WTC11 (cell line): ENCODE data around the gene SLC25A38.

Experiments
- ATF3 ChIP-seq: sonication (generic); formaldehyde crosslinking; conservative IDR thresholded peaks from 2 replicates; pipeline ENCODE4 v1.8.1; 2022; ENCODE audit warnings: mild to moderate bottlenecking, missing genetic modification reagents
- ELF4 ChIP-seq: sonication (generic); formaldehyde crosslinking; IDR thresholded peaks from 2 replicates; pipeline ENCODE4 v1.8.1; 2022; ENCODE audit warnings: low read depth, mild to moderate bottlenecking, moderate library complexity, missing genetic modification reagents
- FOXK1 ChIP-seq: sonication (generic); formaldehyde crosslinking; IDR thresholded peaks from 2 replicates; pipeline ENCODE4 v1.8.0; 2022; ENCODE audit warnings: mild to moderate bottlenecking, moderate library complexity, missing genetic modification reagents
- JUN ChIP-seq: sonication (generic); formaldehyde crosslinking; IDR thresholded peaks from 2 replicates; pipeline ENCODE4 v1.8.0; 2023; ENCODE audit warnings: mild to moderate bottlenecking, missing genetic modification reagents
- SP1 ChIP-seq: sonication (generic); formaldehyde crosslinking; conservative IDR thresholded peaks from 2 replicates; pipeline ENCODE4 v1.8.1; 2022; ENCODE audit warnings: missing genetic modification reagents
- TF ChIP-seq, protein P1 (sequence below): sonication (generic); formaldehyde crosslinking; IDR thresholded peaks from 2 replicates; pipeline ENCODE4 v1.8.1; 2023; ENCODE audit warnings: mild to moderate bottlenecking, missing genetic modification reagents, moderate library complexity
- TF ChIP-seq, protein P2 (sequence below): fragments of 200-600 bp; IDR thresholded peaks from 2 replicates; pipeline ENCODE4 v1.8.0; 2022; ENCODE audit warnings: antibody characterized with exemption
- TF ChIP-seq, protein P3 (sequence below): sonication (generic); formaldehyde crosslinking; IDR thresholded peaks from 2 replicates; pipeline ENCODE4 v1.8.0; 2023; ENCODE audit warnings: missing genetic modification reagents
- TF ChIP-seq, protein P4 (sequence below): sonication (generic); formaldehyde crosslinking; IDR thresholded peaks from 2 replicates; pipeline ENCODE4 v1.8.0; 2022; ENCODE audit warnings: mild to moderate bottlenecking, missing genetic modification reagents
- TF ChIP-seq, protein P5 (sequence below): sonication (generic); formaldehyde crosslinking; IDR thresholded peaks from 2 replicates; pipeline ENCODE4 v1.8.0; 2022; ENCODE audit warnings: mild to moderate bottlenecking, missing genetic modification reagents
- TF ChIP-seq, protein P6 (sequence below): sonication (generic); formaldehyde crosslinking; IDR thresholded peaks from 2 replicates; pipeline ENCODE4 v1.8.1; 2022; ENCODE audit warnings: low read depth, missing genetic modification reagents, borderline replicate concordance

DNA sequence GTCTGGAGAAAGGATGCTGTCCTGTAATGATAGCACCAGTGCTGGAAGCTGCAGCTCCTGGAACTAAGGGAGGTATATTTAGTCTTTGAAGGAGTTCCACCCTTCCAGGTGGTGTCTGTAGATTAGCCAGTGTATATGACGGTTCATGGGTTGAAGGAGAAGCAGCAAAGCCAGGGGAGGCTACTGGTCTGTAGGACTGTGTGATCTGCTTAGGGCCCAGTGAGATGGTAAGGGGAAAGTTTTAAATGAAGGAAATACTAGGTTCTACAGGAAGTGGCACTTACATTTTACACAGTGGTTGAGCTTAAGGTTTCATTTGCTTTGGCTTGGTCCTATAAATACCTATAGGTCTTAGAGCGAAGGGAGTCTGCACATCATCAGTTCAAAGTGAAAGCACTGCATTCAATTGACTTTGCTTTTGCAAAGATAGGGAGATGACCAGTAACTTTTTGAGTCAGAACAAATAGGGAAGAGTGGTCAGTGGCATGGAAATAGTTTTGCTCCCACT lies 5.6 kb downstream of the SLC25A38 start:
- TF ChIP-seq, protein P1, sequence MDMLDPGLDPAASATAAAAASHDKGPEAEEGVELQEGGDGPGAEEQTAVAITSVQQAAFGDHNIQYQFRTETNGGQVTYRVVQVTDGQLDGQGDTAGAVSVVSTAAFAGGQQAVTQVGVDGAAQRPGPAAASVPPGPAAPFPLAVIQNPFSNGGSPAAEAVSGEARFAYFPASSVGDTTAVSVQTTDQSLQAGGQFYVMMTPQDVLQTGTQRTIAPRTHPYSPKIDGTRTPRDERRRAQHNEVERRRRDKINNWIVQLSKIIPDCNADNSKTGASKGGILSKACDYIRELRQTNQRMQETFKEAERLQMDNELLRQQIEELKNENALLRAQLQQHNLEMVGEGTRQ, result no peak
- TF ChIP-seq ELF4 (CRISPR knock-in tag), result no peak
- TF ChIP-seq ATF3, result no peak
- TF ChIP-seq, protein P2, sequence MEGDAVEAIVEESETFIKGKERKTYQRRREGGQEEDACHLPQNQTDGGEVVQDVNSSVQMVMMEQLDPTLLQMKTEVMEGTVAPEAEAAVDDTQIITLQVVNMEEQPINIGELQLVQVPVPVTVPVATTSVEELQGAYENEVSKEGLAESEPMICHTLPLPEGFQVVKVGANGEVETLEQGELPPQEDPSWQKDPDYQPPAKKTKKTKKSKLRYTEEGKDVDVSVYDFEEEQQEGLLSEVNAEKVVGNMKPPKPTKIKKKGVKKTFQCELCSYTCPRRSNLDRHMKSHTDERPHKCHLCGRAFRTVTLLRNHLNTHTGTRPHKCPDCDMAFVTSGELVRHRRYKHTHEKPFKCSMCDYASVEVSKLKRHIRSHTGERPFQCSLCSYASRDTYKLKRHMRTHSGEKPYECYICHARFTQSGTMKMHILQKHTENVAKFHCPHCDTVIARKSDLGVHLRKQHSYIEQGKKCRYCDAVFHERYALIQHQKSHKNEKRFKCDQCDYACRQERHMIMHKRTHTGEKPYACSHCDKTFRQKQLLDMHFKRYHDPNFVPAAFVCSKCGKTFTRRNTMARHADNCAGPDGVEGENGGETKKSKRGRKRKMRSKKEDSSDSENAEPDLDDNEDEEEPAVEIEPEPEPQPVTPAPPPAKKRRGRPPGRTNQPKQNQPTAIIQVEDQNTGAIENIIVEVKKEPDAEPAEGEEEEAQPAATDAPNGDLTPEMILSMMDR, result no peak
- TF ChIP-seq SP1 (CRISPR knock-in tag), result no peak
- TF ChIP-seq, protein P3, sequence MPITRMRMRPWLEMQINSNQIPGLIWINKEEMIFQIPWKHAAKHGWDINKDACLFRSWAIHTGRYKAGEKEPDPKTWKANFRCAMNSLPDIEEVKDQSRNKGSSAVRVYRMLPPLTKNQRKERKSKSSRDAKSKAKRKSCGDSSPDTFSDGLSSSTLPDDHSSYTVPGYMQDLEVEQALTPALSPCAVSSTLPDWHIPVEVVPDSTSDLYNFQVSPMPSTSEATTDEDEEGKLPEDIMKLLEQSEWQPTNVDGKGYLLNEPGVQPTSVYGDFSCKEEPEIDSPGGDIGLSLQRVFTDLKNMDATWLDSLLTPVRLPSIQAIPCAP (CRISPR knock-in tag), result no peak
- TF ChIP-seq, protein P4, sequence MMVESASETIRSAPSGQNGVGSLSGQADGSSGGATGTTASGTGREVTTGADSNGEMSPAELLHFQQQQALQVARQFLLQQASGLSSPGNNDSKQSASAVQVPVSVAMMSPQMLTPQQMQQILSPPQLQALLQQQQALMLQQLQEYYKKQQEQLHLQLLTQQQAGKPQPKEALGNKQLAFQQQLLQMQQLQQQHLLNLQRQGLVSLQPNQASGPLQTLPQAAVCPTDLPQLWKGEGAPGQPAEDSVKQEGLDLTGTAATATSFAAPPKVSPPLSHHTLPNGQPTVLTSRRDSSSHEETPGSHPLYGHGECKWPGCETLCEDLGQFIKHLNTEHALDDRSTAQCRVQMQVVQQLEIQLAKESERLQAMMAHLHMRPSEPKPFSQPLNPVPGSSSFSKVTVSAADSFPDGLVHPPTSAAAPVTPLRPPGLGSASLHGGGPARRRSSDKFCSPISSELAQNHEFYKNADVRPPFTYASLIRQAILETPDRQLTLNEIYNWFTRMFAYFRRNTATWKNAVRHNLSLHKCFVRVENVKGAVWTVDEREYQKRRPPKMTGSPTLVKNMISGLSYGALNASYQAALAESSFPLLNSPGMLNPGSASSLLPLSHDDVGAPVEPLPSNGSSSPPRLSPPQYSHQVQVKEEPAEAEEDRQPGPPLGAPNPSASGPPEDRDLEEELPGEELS (CRISPR knock-in tag), result no peak
- TF ChIP-seq FOXK1 (CRISPR knock-in tag), result no peak
- TF ChIP-seq, protein P5, sequence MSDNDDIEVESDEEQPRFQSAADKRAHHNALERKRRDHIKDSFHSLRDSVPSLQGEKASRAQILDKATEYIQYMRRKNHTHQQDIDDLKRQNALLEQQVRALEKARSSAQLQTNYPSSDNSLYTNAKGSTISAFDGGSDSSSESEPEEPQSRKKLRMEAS (CRISPR knock-in tag), result no peak
- TF ChIP-seq JUN (CRISPR knock-in tag), result no peak
- TF ChIP-seq, protein P6, sequence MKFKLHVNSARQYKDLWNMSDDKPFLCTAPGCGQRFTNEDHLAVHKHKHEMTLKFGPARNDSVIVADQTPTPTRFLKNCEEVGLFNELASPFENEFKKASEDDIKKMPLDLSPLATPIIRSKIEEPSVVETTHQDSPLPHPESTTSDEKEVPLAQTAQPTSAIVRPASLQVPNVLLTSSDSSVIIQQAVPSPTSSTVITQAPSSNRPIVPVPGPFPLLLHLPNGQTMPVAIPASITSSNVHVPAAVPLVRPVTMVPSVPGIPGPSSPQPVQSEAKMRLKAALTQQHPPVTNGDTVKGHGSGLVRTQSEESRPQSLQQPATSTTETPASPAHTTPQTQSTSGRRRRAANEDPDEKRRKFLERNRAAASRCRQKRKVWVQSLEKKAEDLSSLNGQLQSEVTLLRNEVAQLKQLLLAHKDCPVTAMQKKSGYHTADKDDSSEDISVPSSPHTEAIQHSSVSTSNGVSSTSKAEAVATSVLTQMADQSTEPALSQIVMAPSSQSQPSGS (CRISPR knock-in tag), result no peak
